ENCODE data around the gene LHFPL3. TPM values are rescaled to one million over a fixed set of nuclear protein-coding genes. Genes with fewer than 3 reads are reported as not detected.

The LHFPL3 gene
- total and polyA plus RNA-seq, 2 donors (not counting 3 experiments of a cell fraction or from before 2014, with no cell fraction given), result not detected

DNA sequence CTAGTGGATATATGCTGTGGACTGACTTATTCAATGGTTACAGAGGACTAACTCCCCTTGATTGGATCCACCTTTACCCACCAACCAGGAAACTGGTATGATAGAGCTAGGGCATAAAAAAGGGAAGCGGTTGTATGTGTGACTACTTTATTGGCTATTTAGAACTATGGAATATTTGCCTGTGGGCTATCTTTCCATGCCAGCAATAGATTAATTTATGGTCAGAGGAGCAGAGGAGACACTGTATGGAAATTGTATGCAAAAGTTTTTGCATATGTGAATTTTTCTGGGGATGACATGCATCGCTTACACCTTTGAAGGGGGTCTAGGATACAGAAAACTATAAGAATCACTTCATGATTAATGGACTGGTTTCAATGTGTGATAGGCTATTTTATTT lies 105.7 kb downstream of the LHFPL3 start:
- H3K9me1 ChIP-seq (replicated peaks; ENCODE audit: control insufficient read depth, extremely low read depth, insufficient read depth, low read length), result no peaks in the 10 kb centered on the region
- no peaks in the 10 kb centered on the region for H3K9me3 ChIP-seq (replicated peaks; ENCODE audit: control insufficient read depth, insufficient read depth, low read length)
- FAIRE-seq (no peak), DNase-seq (ENCODE audit: low read depth, low spot score) (no peak)
- ChIA-PET CTCF (no interaction called here), POLR2A (no interaction called here)
- intact Hi-C loops (cut with micrococcal nuclease) (no loop called here), dilution Hi-C loops (cut with MboI; ENCODE audit: extremely low pct_ligation_motif_present, low sequenced_read_pairs) (no loop called here)
- no peak overlapping the region for H2AFZ ChIP-seq (ENCODE audit: low read depth, low read length)
- no peaks in the 10 kb centered on the region for H4K20me1 ChIP-seq (replicated peaks; ENCODE audit: control insufficient read depth, extremely low read depth, insufficient read depth, low read length)
- no peaks in the 10 kb centered on the region for H3K79me2 ChIP-seq (ENCODE audit: control insufficient read depth, insufficient read depth, low read length)
- H3K9ac ChIP-seq (replicated peaks; ENCODE audit: extremely low read depth, insufficient read depth, low read length), result no peak overlapping the region
- no peak overlapping the region for H3K4me3 ChIP-seq (replicated peaks in 1 of 3; ENCODE audit: insufficient read depth in 1 of 3, low read depth in 1 of 3, low read length in 3 of 3)
- no TSS peak for BruUV-seq (replicated peaks)
- TF ChIP-seq POLR2AphosphoS5 (IDR thresholded peaks at IDR 0.05; ENCODE audit: insufficient read depth, low read depth, low read length), result no peak
- no peak for TF ChIP-seq POLR2A (IDR thresholded peaks at IDR 0.05; ENCODE audit: low read depth, low read length)
- no peak for TF ChIP-seq JUN (IDR thresholded peaks at IDR 0.05; ENCODE audit: borderline replicate concordance, insufficient read depth, insufficient read length, low read depth)
- TF ChIP-seq, protein P1, sequence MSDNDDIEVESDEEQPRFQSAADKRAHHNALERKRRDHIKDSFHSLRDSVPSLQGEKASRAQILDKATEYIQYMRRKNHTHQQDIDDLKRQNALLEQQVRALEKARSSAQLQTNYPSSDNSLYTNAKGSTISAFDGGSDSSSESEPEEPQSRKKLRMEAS (IDR thresholded peaks at IDR 0.05; ENCODE audit: insufficient read depth, insufficient read length), result no peak
- TF ChIP-seq MYC (IDR thresholded peaks at IDR 0.05; ENCODE audit: low read depth, low read length), result no peak
- TF ChIP-seq EZH2 (IDR thresholded peaks at IDR 0.05; ENCODE audit: borderline replicate concordance, low read depth, low read length, severe bottlenecking), result no peak
- no peak for TF ChIP-seq GATA2 (IDR thresholded peaks at IDR 0.05; ENCODE audit: insufficient read depth, insufficient read length, low read depth, low read length)
- TF ChIP-seq FOS (IDR thresholded peaks at IDR 0.05; ENCODE audit: borderline replicate concordance, insufficient read depth, low read length), result no peak
- TF ChIP-seq, protein P2, sequence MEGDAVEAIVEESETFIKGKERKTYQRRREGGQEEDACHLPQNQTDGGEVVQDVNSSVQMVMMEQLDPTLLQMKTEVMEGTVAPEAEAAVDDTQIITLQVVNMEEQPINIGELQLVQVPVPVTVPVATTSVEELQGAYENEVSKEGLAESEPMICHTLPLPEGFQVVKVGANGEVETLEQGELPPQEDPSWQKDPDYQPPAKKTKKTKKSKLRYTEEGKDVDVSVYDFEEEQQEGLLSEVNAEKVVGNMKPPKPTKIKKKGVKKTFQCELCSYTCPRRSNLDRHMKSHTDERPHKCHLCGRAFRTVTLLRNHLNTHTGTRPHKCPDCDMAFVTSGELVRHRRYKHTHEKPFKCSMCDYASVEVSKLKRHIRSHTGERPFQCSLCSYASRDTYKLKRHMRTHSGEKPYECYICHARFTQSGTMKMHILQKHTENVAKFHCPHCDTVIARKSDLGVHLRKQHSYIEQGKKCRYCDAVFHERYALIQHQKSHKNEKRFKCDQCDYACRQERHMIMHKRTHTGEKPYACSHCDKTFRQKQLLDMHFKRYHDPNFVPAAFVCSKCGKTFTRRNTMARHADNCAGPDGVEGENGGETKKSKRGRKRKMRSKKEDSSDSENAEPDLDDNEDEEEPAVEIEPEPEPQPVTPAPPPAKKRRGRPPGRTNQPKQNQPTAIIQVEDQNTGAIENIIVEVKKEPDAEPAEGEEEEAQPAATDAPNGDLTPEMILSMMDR (IDR thresholded peaks at IDR 0.05; ENCODE audit: extremely low read depth in 1 of 2, insufficient read depth in 1 of 2, low read depth in 1 of 2, low read length in 2 of 2), result no peak
- H3K4me1 ChIP-seq (ENCODE audit: control insufficient read depth, extremely low read depth, insufficient read depth, low read length), result no peaks in the 10 kb centered on the region
- no peak overlapping the region for H3K4me2 ChIP-seq (ENCODE audit: insufficient read depth, low read length)
- H3K36me3 ChIP-seq (ENCODE audit: control insufficient read depth in 2 of 2, extremely low read depth in 1 of 2, insufficient read depth in 2 of 2, low read length in 2 of 2), result no peaks in the 10 kb centered on the region
- no peak overlapping the region for H3K27ac ChIP-seq (ENCODE audit: insufficient read depth, low read depth, low read length)
- H3K27me3 ChIP-seq (ENCODE audit: control insufficient read depth in 2 of 2, insufficient read depth in 2 of 2, low read length in 2 of 2), result no peaks in the 10 kb centered on the region

Data from endothelial cell of umbilical vein (primary cell).